Gastroesophageal sphincter (tissue), 4 donors: ENCODE measurements around the gene ADAMTS19. TPM values are rescaled to one million over a fixed set of nuclear protein-coding genes. Genes with fewer than 3 reads are reported as not detected.
"Not testable (repeated sequence)": the region's sequence is repeated elsewhere in the genome, so short reads cannot be mapped to it uniquely, and the experiment has no call there.

ENCODE experiments used
- ATAC-seq: fragments of 150-250 bp; one replicate; pipeline ENCODE4 v1.9.1; 2016; ENCODE audit warnings: mild to moderate bottlenecking, moderate library complexity
- H3K27ac ChIP-seq, 4 donors: fragments of 200-600 bp; sonication (generic) in 3 of 4; 1 replicate in 3 of 4; 2 replicates in 1 of 4; pipeline ENCODE4 v1.5.1; 2016 to 2019
- H3K27me3 ChIP-seq: fragments of 200-600 bp; sonication (generic); one replicate; pipeline ENCODE4 v1.5.1; 2019
- H3K36me3 ChIP-seq, 2 donors: fragments of 200-600 bp; sonication (generic); one replicate each; pipeline ENCODE4 v1.5.1; 2019; ENCODE audit warnings: control low read depth in 1 of 2
- H3K4me1 ChIP-seq, 3 donors: fragments of 200-600 bp; sonication (generic); 1 replicate in 2 of 3; 2 replicates in 1 of 3; pipeline ENCODE4 v1.5.1; 2016 to 2019; ENCODE audit warnings: control low read depth in 2 of 3
- H3K4me3 ChIP-seq, 2 donors: fragments of 200-600 bp; sonication (generic); one replicate each; pipeline ENCODE4 v1.5.1; 2019; ENCODE audit warnings: mild to moderate bottlenecking in 1 of 2, moderate library complexity in 1 of 2
- H3K9me3 ChIP-seq, 3 donors: fragments of 200-600 bp; sonication (generic); one replicate each; pipeline ENCODE4 v1.5.1; 2017 to 2019; ENCODE audit warnings: control low read depth in 2 of 3
- CTCF ChIP-seq, 4 experiments: fragments of 200-600 bp in 2 of 4; fragments of 450-650 bp in 2 of 4; sonication (generic) in 1 of 4; IDR thresholded peaks; one replicate each; pipeline ENCODE4 v1.5.1; 2017 to 2019; ENCODE audit warnings: antibody characterized with exemption in 4 of 4, mild to moderate bottlenecking in 2 of 4, moderate library complexity in 2 of 4
- EP300 ChIP-seq: sonication (generic); formaldehyde crosslinking; IDR thresholded peaks from one replicate; pipeline ENCODE4 v1.6.1; 2017; ENCODE audit warnings: antibody characterized with exemption, mild to moderate bottlenecking
- POLR2A ChIP-seq, 2 donors: fragments of 450-650 bp; IDR thresholded peaks; one replicate each; pipeline ENCODE4 v1.6.1; 2017; ENCODE audit warnings: antibody characterized with exemption in 2 of 2, mild to moderate bottlenecking in 2 of 2, moderate library complexity in 1 of 2
- POLR2AphosphoS5 ChIP-seq: sonication (generic); formaldehyde crosslinking; IDR thresholded peaks from one replicate; pipeline ENCODE4 v1.6.1; 2017; ENCODE audit warnings: antibody characterized with exemption
- WGBS, 2 donors: methylation state at CpG; one replicate each; pipeline ENCODE4 v1.1.5; 2018; ENCODE audit warnings: low coverage in 1 of 2; 5-methylcytosine and 5-hydroxymethylcytosine counted together
- total RNA-seq, 4 donors: library from RNA; depleted of rRNA; stranded (reverse); fragments of >200 nt; gene quantifications; one replicate each; pipeline ENCODE4 v1.1.0, GENCODE V29; 2016

The ADAMTS19 gene
- total RNA-seq, 4 donors from 2014 or later, result 0.94 to 11.3 (median 4.4) TPM

- no peaks in the 10 kb centered on the region for H3K4me1 ChIP-seq
- no peak for TF ChIP-seq POLR2AphosphoS5
- TF ChIP-seq EP300, result no peak
- TF ChIP-seq CTCF (IDR thresholded peaks at IDR 0.05), result no peak
- TF ChIP-seq POLR2A (IDR thresholded peaks at IDR 0.05), result no peak
- no peaks in the 10 kb centered on the region for H3K36me3 ChIP-seq
- no peaks in the 10 kb centered on the region for H3K9me3 ChIP-seq
- ATAC-seq, result no peak
- H3K27me3 ChIP-seq, result no peaks in the 10 kb centered on the region
- no peak overlapping the region for H3K27ac ChIP-seq
- no peak overlapping the region for H3K4me3 ChIP-seq
Measured at GRCh38 chr5:129425031-129425430, 35.1 kb upstream of the ADAMTS19 start.

- TF ChIP-seq EP300 (no peak), CTCF (IDR thresholded peaks at IDR 0.05) (no peak), POLR2A (IDR thresholded peaks at IDR 0.05) (no peak), POLR2AphosphoS5 (no peak)
- no peaks in the 10 kb centered on the region for H3K27me3 ChIP-seq
- no peaks in the 10 kb centered on the region for H3K36me3 ChIP-seq
- H3K27ac ChIP-seq, result no peak overlapping the region
- 80 to 100% methylated on average over 1 of the region's 1 CpG for WGBS, 2 donors
- no peaks in the 10 kb centered on the region for H3K9me3 ChIP-seq
- no peaks in the 10 kb centered on the region for H3K4me1 ChIP-seq
- H3K4me3 ChIP-seq, result no peak overlapping the region
- no peak for ATAC-seq
Measured at GRCh38 chr5:129426071-129426470, 34.0 kb upstream of the ADAMTS19 start.

- H3K36me3 ChIP-seq, H3K4me3 ChIP-seq, H3K27me3 ChIP-seq, ATAC-seq, H3K4me1 ChIP-seq, H3K27ac ChIP-seq, H3K9me3 ChIP-seq: not testable (repeated sequence)
- WGBS, 2 donors, result 80 to 98% methylated on average over 4 to 5 of the region's 5 CpGs
Measured at GRCh38 chr5:129428636-129429035, 31.5 kb upstream of the ADAMTS19 start.

- H3K27me3 ChIP-seq, result no peaks in the 10 kb centered on the region
- no peak for ATAC-seq
- no peaks in the 10 kb centered on the region for H3K36me3 ChIP-seq
- H3K4me3 ChIP-seq, result no peak overlapping the region
- no peak overlapping the region for H3K27ac ChIP-seq
- no peaks in the 10 kb centered on the region for H3K4me1 ChIP-seq
- TF ChIP-seq POLR2A (IDR thresholded peaks at IDR 0.05) (no peak), POLR2AphosphoS5 (no peak), EP300 (no peak), CTCF (IDR thresholded peaks at IDR 0.05) (no peak)
- H3K9me3 ChIP-seq, result no peaks in the 10 kb centered on the region
Measured at GRCh38 chr5:129431406-129431805, 28.7 kb upstream of the ADAMTS19 start.

GRCh38 chr5:129438322-129438721 is 21.8 kb upstream of the ADAMTS19 start:
- Histone ChIP-seq H3K4me3 (no peak overlapping the region), H3K4me1 (no peaks in the 10 kb centered on the region), H3K9me3 (no peaks in the 10 kb centered on the region), H3K36me3 (no peaks in the 10 kb centered on the region), H3K27me3 (no peaks in the 10 kb centered on the region), H3K27ac (no peak overlapping the region)
- ATAC-seq, result no peak
- no peak for TF ChIP-seq POLR2A (IDR thresholded peaks at IDR 0.05)
- TF ChIP-seq EP300, result no peak
- TF ChIP-seq POLR2AphosphoS5, result no peak
- TF ChIP-seq CTCF (IDR thresholded peaks at IDR 0.05), result no peak
- WGBS, 2 donors, result 93 to 100% methylated on average over 1 to 3 of the region's 3 CpGs

- no peaks in the 10 kb centered on the region for H3K27me3 ChIP-seq
- H3K36me3 ChIP-seq, result no peaks in the 10 kb centered on the region
- WGBS, 2 donors, result 86 to 92% methylated on average over 3 to 5 of the region's 6 CpGs
- no peaks in the 10 kb centered on the region for H3K9me3 ChIP-seq
- no peak overlapping the region for H3K4me3 ChIP-seq
- TF ChIP-seq POLR2A (IDR thresholded peaks at IDR 0.05) (no peak), CTCF (IDR thresholded peaks at IDR 0.05) (no peak), POLR2AphosphoS5 (no peak), EP300 (no peak)
- no peaks in the 10 kb centered on the region for H3K4me1 ChIP-seq
- no peak for ATAC-seq
- H3K27ac ChIP-seq, result no peak overlapping the region
Measured at GRCh38 chr5:129440424-129440823, 19.7 kb upstream of the ADAMTS19 start.
